H9 (cell line): ENCODE results near the gene LRTM2. TPM values are rescaled to one million over a fixed set of nuclear protein-coding genes. Genes with fewer than 3 reads are reported as not detected.

ENCODE experiments used
- DNase-seq: peaks from one replicate; pipeline ENCODE4 v3.0.0-alpha.2; 2017
- H2AFZ ChIP-seq: one replicate; pipeline ENCODE4 v1.6.1; 2013; ENCODE audit warnings: mild to moderate bottlenecking, low read length, control low read depth, moderate library complexity
- H2AK5ac ChIP-seq: 2 replicates; pipeline ENCODE4 v1.6.1; 2013; ENCODE audit warnings: low read length, control low read depth, mixed read lengths; ENCODE audit not compliant: insufficient read length
- H2BK120ac ChIP-seq: one replicate; pipeline ENCODE4 v1.6.1; 2013; ENCODE audit warnings: low read depth, mild to moderate bottlenecking, low read length, control low read depth, inconsistent platforms; ENCODE audit not compliant: poor library complexity, severe bottlenecking
- H2BK12ac ChIP-seq: 2 replicates; pipeline ENCODE4 v1.6.1; 2013; ENCODE audit warnings: low read length, control low read depth, mixed read lengths, low read depth; ENCODE audit not compliant: insufficient read length
- H2BK15ac ChIP-seq: 2 replicates; pipeline ENCODE4 v1.6.1; 2013; ENCODE audit warnings: low read depth, low read length, control low read depth
- H2BK20ac ChIP-seq: one replicate; pipeline ENCODE4 v1.6.1; 2013; ENCODE audit warnings: low read depth, mild to moderate bottlenecking, low read length, control low read depth, inconsistent platforms; ENCODE audit not compliant: poor library complexity, severe bottlenecking
- H2BK5ac ChIP-seq: 2 replicates; pipeline ENCODE4 v1.6.1; 2013; ENCODE audit warnings: low read length, control low read depth, mixed read lengths; ENCODE audit not compliant: insufficient read length
- H3K14ac ChIP-seq: 2 replicates; pipeline ENCODE4 v1.6.1; 2013; ENCODE audit warnings: low read length, control low read depth; ENCODE audit not compliant: insufficient read depth
- H3K18ac ChIP-seq: 2 replicates; pipeline ENCODE4 v1.6.1; 2013; ENCODE audit warnings: low read depth, mild to moderate bottlenecking, mixed read lengths, low read length, control low read depth; ENCODE audit not compliant: insufficient read length
- H3K23ac ChIP-seq: 2 replicates; pipeline ENCODE4 v1.6.1; 2013; ENCODE audit warnings: low read length, control low read depth, mixed read lengths, low read depth; ENCODE audit not compliant: insufficient read length
- H3K23me2 ChIP-seq: 2 replicates; pipeline ENCODE4 v1.6.1; 2013; ENCODE audit warnings: low read depth, mild to moderate bottlenecking, mixed read lengths, low read length, control low read depth; ENCODE audit not compliant: insufficient read length, poor library complexity, severe bottlenecking
- H3K27ac ChIP-seq: 2 replicates; pipeline ENCODE4 v1.5.1; 2013; ENCODE audit warnings: low read length, control low read depth, mixed read lengths, low read depth; ENCODE audit not compliant: insufficient read length
- H3K27me3 ChIP-seq: 2 replicates; pipeline ENCODE4 v1.6.1; 2013; ENCODE audit warnings: low read length, control low read depth, inconsistent platforms; ENCODE audit not compliant: insufficient read depth
- H3K4ac ChIP-seq: 2 replicates; pipeline ENCODE4 v1.6.1; 2013; ENCODE audit warnings: low read depth, mild to moderate bottlenecking, control low read depth, inconsistent platforms, low read length, moderate library complexity
- H3K4me1 ChIP-seq: 2 replicates; pipeline ENCODE4 v1.6.1; 2013; ENCODE audit warnings: low read length, control low read depth, inconsistent platforms; ENCODE audit not compliant: insufficient read depth
- H3K4me2 ChIP-seq: 2 replicates; pipeline ENCODE4 v1.6.1; 2013; ENCODE audit warnings: low read length, control low read depth, mixed read lengths; ENCODE audit not compliant: insufficient read length, insufficient read depth
- H3K56ac ChIP-seq: 2 replicates; pipeline ENCODE4 v1.6.1; 2013; ENCODE audit warnings: low read depth, mild to moderate bottlenecking, mixed read lengths, low read length, control low read depth; ENCODE audit not compliant: insufficient read length
- H3K79me1 ChIP-seq: 2 replicates; pipeline ENCODE4 v1.6.1; 2013; ENCODE audit warnings: low read depth, mild to moderate bottlenecking, moderate library complexity, low read length, control low read depth, inconsistent platforms; ENCODE audit not compliant: insufficient read depth, poor library complexity, severe bottlenecking
- H3K79me2 ChIP-seq: 2 replicates; pipeline ENCODE4 v1.6.1; 2013; ENCODE audit warnings: low read length, control low read depth, inconsistent platforms; ENCODE audit not compliant: insufficient read depth
- H3K9ac ChIP-seq: 2 replicates; pipeline ENCODE4 v1.6.1; 2013; ENCODE audit warnings: low read length, control low read depth, mixed read lengths; ENCODE audit not compliant: insufficient read length; ENCODE audit errors: extremely low read depth
- H3K9me3 ChIP-seq: one replicate; pipeline ENCODE4 v1.6.1; 2013; ENCODE audit warnings: low read depth, low read length, inconsistent platforms; ENCODE audit not compliant: control insufficient read depth
- H3T11ph ChIP-seq: one replicate; pipeline ENCODE4 v1.6.1; 2013; ENCODE audit warnings: mild to moderate bottlenecking, low read length, control low read depth, inconsistent platforms
- H4K20me1 ChIP-seq: one replicate; pipeline ENCODE4 v1.6.1; 2013; ENCODE audit not compliant: control insufficient read depth, insufficient read length, insufficient read depth
- H4K5ac ChIP-seq: 2 replicates; pipeline ENCODE4 v1.6.1; 2013; ENCODE audit warnings: low read depth, mild to moderate bottlenecking, mixed read lengths, low read length, control low read depth; ENCODE audit not compliant: insufficient read length
- H4K8ac ChIP-seq: replicated peaks from 2 replicates; pipeline ENCODE4 v1.6.1; 2013; ENCODE audit warnings: low read length, control low read depth, mixed read lengths, low read depth; ENCODE audit not compliant: insufficient read length
- H4K91ac ChIP-seq: 2 replicates; pipeline ENCODE4 v1.6.1; 2013; ENCODE audit warnings: low read depth, mild to moderate bottlenecking, moderate library complexity, mixed read lengths, low read length, control low read depth; ENCODE audit not compliant: insufficient read length
- H3K27ac Mint-ChIP-seq, 3 experiments: 2 replicates in 2 of 3; 3 replicates in 1 of 3; pipeline ENCODE4 v1.8.0; 2020 to 2021; ENCODE audit warnings: mixed read lengths in 3 of 3, mild to moderate bottlenecking in 1 of 3, moderate library complexity in 1 of 3
- H3K27me3 Mint-ChIP-seq: 2 replicates; pipeline ENCODE4 v1.8.0; 2021; ENCODE audit warnings: low read depth, mild to moderate bottlenecking, moderate library complexity, mixed read lengths
- H3K36me3 Mint-ChIP-seq, 3 experiments: 2 replicates in 2 of 3; 3 replicates in 1 of 3; pipeline ENCODE4 v1.8.0; 2020 to 2021; ENCODE audit warnings: low read depth in 3 of 3, mixed read lengths in 3 of 3; ENCODE audit not compliant: insufficient read depth in 1 of 3
- H3K4me1 Mint-ChIP-seq, 2 experiments: 2 replicates each; pipeline ENCODE4 v1.8.0; 2020; ENCODE audit warnings: mixed read lengths in 2 of 2
- H3K4me3 Mint-ChIP-seq, 2 experiments: 2 replicates in 1 of 2; 3 replicates in 1 of 2; pipeline ENCODE4 v1.8.0; 2020 to 2021; ENCODE audit warnings: mild to moderate bottlenecking in 2 of 2, mixed read lengths in 2 of 2, moderate library complexity in 1 of 2
- H3K9me3 Mint-ChIP-seq, 2 experiments: 2 replicates in 1 of 2; 3 replicates in 1 of 2; pipeline ENCODE4 v1.8.0; 2020; ENCODE audit warnings: mild to moderate bottlenecking in 2 of 2, mixed read lengths in 2 of 2, moderate library complexity in 1 of 2
- CTCF ChIP-seq: fragments of 200-600 bp; sonication (generic); conservative IDR thresholded peaks from 3 replicates; pipeline ENCODE4 v1.8.0; 2021; ENCODE audit warnings: antibody characterized with exemption, mild to moderate bottlenecking
- WGBS: extraction: QIAGEN DNeasy Blood & Tissue Kit; methylation state at CpG from one replicate; pipeline ENCODE4 v1.1.7; 2013; ENCODE audit warnings: missing lambda C conversion rate, low lambda C conversion rate, mixed read lengths; ENCODE audit not compliant: insufficient read length; ENCODE audit errors: extremely low coverage; 5-methylcytosine and 5-hydroxymethylcytosine counted together
- total RNA-seq: library from RNA; stranded (reverse); gene quantifications from 2 replicates; pipeline ENCODE4 v1.2.1, GENCODE V29; 2021

The LRTM2 gene
- total RNA-seq, 1 experiment from 2014 or later: not detected

- Mint-ChIP-seq H3K36me3 (no peaks in the 10 kb centered on the region), H3K9me3 (no peaks in the 10 kb centered on the region), H3K27me3 (peaks cover 5% of the 10 kb centered on the region), H3K4me1 (peaks cover 13 to 25% of the 10 kb centered on the region in 2 experiments), H3K27ac (no peak overlapping the region), H3K4me3 (no peak overlapping the region)
- no peaks in the 10 kb centered on the region for H3K79me1 ChIP-seq
- no peak overlapping the region for H3K27ac ChIP-seq
- no peak overlapping the region for H3T11ph ChIP-seq
- H3K56ac ChIP-seq: no peak overlapping the region
- H3K4ac ChIP-seq: no peak overlapping the region
- no peak overlapping the region for H3K23ac ChIP-seq
- H2BK15ac ChIP-seq: no peak overlapping the region
- TF ChIP-seq CTCF: no peak
- no peaks in the 10 kb centered on the region for H3K27me3 ChIP-seq
- H2BK20ac ChIP-seq: no peak overlapping the region
- no peak overlapping the region for H3K18ac ChIP-seq
- no peak overlapping the region for H4K8ac ChIP-seq
- no peaks in the 10 kb centered on the region for H3K79me2 ChIP-seq
- H4K20me1 ChIP-seq: no peaks in the 10 kb centered on the region
- H4K5ac ChIP-seq: no peak overlapping the region
- H3K9me3 ChIP-seq: no peaks in the 10 kb centered on the region
- no peak overlapping the region for H4K91ac ChIP-seq
- no peak overlapping the region for H2AFZ ChIP-seq
- H3K9ac ChIP-seq: no peak overlapping the region
- no peaks in the 10 kb centered on the region for H3K23me2 ChIP-seq
- peaks cover 9% of the 10 kb centered on the region; the same call in 1 of the 2 replicates for H3K4me1 ChIP-seq
- no peak overlapping the region for H2BK120ac ChIP-seq
- H3K14ac ChIP-seq: no peak overlapping the region
- DNase-seq: peak; percentile 19
- H2BK12ac ChIP-seq: no peak overlapping the region
- H3K4me2 ChIP-seq: no peak overlapping the region
- no CpG with 5 or more reads among the region's 6 CpGs for WGBS
- H2AK5ac ChIP-seq: no peak overlapping the region
- H2BK5ac ChIP-seq: no peak overlapping the region
Measured at GRCh38 chr12:1848745-1849144, 28.4 kb downstream of the LRTM2 start.
